ENCODE measurements around the gene DAB2IP. TPM values are rescaled to one million over a fixed set of nuclear protein-coding genes. Genes with fewer than 3 reads are reported as not detected.

Gene DAB2IP
- polyA plus RNA-seq, 3 donors = 37.9 to 51.6 (median 38.7) TPM

DNA sequence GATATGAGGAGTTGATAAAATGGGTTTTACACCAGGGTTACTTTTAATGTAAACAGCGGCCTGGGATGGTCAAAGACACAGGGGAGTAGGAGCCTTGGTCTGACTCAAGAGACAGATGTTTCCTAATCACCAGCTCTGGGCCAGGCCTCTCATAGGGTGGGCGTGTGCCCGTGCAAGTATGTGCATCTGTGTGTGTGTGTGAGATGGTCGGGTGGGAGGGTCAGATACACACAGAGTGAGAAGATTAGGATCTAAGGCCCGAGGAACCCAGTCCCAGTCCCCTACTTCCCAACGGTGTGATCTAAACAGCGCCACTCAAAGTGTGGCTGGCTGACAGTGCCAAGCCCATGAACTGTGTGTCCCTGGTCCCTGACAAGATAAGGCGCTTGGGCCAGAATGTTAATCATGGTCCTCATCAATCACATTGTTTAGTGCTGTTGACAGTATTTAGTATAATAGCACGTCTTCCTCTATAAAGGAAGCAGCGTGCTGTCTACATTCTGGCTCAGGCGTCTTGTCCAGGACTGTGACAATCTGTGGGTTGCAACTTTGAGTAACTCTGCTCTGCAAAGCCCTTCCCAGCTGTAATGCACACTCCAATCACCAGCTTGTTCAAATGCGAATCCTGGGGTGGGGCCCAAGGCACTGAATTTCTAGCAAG, 173.7 kb downstream of the DAB2IP start:
- DNase-seq (ENCODE audit: extremely low read depth in 1 of 11, low read depth in 9 of 11, low spot score in 4 of 11) = no peak

DNA sequence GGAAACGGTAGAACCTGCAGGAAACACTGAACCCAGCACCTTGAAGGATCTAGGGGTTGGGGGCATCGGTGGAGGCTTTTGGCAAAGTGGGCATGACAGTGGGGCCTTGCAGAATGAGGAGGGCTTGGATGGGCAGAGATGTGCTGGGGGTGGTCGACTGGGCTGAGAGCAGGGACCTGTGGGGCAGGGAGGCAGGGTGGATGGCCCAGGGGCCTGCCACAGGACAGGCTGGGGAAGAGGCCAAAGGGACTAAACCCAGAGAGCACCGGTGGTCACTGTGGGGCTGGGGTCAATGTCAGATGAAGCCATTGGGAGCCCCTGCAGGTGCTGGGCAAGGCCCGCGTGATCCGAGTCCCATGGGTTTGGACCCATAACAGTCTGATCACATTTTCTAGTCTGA, 175.3 kb downstream of the DAB2IP start:
- DNase-seq (ENCODE audit: extremely low read depth in 1 of 11, low read depth in 9 of 11, low spot score in 4 of 11) = no peak

DNA sequence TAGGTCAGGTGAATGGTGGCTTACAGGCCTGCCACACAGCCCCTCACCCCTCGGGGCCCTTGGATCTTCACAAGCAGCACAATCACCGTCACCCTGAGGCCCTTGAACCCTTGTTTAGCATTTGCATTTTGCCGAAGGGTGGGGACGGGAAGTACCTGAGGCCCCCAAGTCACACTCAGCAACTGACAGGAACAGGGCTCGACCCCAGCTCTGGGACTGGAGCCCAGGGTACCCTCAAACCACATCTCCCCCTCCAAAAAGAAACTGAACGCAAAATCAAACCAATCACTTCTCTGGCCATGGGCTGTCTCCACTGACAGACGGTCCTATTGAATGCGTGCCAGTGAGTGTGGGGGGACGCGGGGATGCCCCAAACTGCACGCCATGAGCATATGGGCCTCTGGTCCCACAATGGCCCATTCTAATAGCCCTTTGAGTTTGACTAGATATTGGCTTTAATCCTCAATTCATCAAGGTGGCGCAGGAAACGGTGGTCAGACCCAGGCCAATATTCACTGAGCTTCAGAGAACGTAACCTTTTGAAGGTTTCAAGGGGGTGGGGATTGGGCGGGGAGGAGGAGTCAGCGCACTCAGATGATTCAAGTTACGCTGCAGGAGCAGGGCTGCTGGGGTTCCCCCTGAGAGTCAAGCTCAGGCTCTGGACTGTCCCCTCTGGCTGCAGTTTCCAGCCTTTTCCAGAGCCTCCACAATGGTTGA, 176.0 kb downstream of the DAB2IP start:
- DNase-seq (ENCODE audit: extremely low read depth in 1 of 11, low read depth in 9 of 11, low spot score in 4 of 11) = no peak

DNA sequence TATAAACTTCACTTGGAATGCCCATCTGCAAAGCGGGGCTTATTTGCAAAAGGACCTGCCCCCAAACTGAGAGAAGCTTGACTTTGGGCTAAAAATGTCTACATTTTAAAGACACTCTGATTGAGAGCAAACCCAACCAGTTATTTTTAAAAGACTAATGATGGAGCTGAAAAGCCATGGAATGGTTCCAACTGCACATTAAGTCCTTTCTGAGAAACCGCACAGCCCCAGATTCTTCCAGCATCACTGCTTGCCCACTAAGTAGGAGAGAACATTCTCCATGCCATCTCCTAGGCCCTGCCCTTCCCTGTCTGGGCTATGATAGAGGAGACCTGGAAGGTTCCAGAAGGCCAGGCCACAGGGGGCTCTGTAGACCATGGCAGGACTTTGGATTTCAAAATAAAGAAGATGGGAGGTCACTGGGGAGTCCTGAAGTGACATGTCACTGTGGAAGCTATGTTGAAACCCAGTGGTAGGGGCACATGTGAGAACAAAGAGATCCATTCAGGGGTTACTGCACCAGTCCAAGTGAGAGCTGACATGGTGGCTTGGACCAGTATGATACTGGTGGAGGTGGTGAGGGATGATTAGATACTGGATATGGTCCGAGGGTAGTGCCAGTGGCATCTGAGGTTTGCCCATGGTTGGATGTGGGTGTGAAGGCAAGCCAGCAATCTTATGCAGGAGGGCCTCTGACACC, 179.2 kb downstream of the DAB2IP start:
- DNase-seq (ENCODE audit: extremely low read depth in 1 of 11, low read depth in 9 of 11, low spot score in 4 of 11) = no peak

DNA sequence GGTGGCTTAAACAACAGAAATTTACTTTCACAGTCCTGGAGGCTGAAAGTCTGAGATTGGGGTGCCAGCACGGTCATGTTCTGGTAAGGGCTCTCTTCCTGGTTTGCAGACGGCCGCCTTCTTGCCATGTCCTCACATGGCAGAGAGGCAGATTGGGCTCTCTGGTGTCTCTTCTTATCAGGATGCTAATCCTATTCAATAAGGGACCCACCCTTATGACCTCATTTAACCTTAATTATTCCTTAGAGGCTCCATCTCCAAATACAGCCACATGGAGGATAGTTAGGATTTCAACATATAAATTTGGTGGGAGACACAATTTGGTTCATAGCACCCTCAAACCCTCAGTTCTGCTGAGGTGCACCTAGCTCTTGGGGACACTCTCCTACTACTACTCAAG, 180.4 kb downstream of the DAB2IP start:
- DNase-seq (ENCODE audit: extremely low read depth in 1 of 11, low read depth in 9 of 11, low spot score in 4 of 11) = no peak

DNA sequence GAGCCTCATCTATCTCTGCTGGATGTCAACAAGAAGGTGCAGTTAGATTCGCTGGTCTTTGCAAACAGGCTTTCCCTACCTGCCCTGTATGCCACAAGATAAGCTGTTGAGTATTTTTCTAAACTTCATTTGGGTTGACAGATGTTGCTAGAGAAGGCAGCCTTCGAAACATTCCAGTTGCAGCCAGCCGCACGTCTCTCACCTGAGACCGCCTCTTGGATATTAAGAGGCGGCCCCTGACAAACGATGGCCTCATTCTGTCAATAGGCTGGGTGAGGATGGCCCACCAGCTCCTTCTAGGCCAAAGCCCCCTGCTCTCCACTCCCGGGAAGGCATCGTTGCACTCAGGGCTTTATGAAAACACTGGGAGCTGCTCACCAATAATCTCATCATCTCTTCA, 181.6 kb downstream of the DAB2IP start:
- DNase-seq (ENCODE audit: extremely low read depth in 1 of 11, low read depth in 9 of 11, low spot score in 4 of 11) = no peak

Other genes with a start within 250 kb of the DAB2IP start
- gene GGTA1, start 151.8 kb upstream of the DAB2IP start, polyA plus RNA-seq (ENCODE audit: insufficient read length in 3 of 3) = 1 to 10 TPM; 4.9 to 5.9 (median 5.4) TPM